GM12878 (cell line): ENCODE measurements around the gene ATAD2B.

Source experiments
- CEBPB ChIP-seq, 2 experiments: fragments of 150-350 bp in 1 of 2; IDR thresholded peaks; 2 replicates each; pipeline ENCODE4 v1.6.1; 2012 to 2014; ENCODE audit warnings: low read depth in 2 of 2, low read length in 2 of 2, borderline replicate concordance in 1 of 2, inconsistent platforms in 1 of 2
- CREB1 ChIP-seq: IDR thresholded peaks from 2 replicates; pipeline ENCODE4 v1.6.1; 2012; ENCODE audit warnings: low read depth, mild to moderate bottlenecking, inconsistent platforms
- CTCF ChIP-seq, 3 experiments: IDR thresholded peaks in 2 of 3; conservative IDR thresholded peaks in 1 of 3; 2 replicates each; pipeline ENCODE4 v1.5.1; 2011; ENCODE audit warnings: low read depth in 3 of 3, low read length in 3 of 3, mild to moderate bottlenecking in 3 of 3, control low read depth in 2 of 3, moderate library complexity in 2 of 3, inconsistent platforms in 1 of 3, mixed read lengths in 1 of 3; ENCODE audit not compliant: control insufficient read depth in 2 of 3, insufficient read depth in 1 of 3; ENCODE audit errors: extremely low read depth in 1 of 3
- EP300 ChIP-seq, 2 experiments: fragments of 150-350 bp in 1 of 2; IDR thresholded peaks; 2 replicates each; pipeline ENCODE4 v1.6.1; 2011 to 2012; ENCODE audit warnings: low read depth in 2 of 2, low read length in 2 of 2, borderline replicate concordance in 1 of 2, improper control_type of control experiment in 1 of 2, inconsistent platforms in 1 of 2; ENCODE audit not compliant: control insufficient read depth in 1 of 2
- IKZF2 ChIP-seq, 2 experiments: fragments of 450-650 bp; IDR thresholded peaks; 2 replicates each; pipeline ENCODE4 v1.6.1; 2017; ENCODE audit warnings: mild to moderate bottlenecking in 2 of 2, moderate library complexity in 2 of 2
- MAX ChIP-seq: IDR thresholded peaks from 2 replicates; pipeline ENCODE4 v1.6.1; 2012; ENCODE audit warnings: low read depth, low read length, improper control_type of control experiment
- POLR2AphosphoS5 ChIP-seq: IDR thresholded peaks from 2 replicates; pipeline ENCODE4 v1.6.1; 2011; ENCODE audit warnings: mild to moderate bottlenecking, low read length, inconsistent platforms
- REST ChIP-seq: IDR thresholded peaks from 2 replicates; pipeline ENCODE4 v1.6.1; 2012; ENCODE audit warnings: mild to moderate bottlenecking, low read depth, low read length
- TARDBP ChIP-seq: IDR thresholded peaks from 2 replicates; pipeline ENCODE4 v1.6.1; 2016; ENCODE audit warnings: borderline replicate concordance
- TCF7 ChIP-seq: IDR thresholded peaks from 2 replicates; pipeline ENCODE4 v1.6.1; 2014; ENCODE audit warnings: antibody characterized with exemption, borderline replicate concordance

- no peak for TF ChIP-seq REST
- no peak for TF ChIP-seq CTCF (IDR thresholded peaks at IDR 0.05 in 2 of 3, conservative IDR thresholded peaks at IDR 0.05 in 1 of 3; ENCODE audit: control insufficient read depth in 2 of 3, extremely low read depth in 1 of 3, insufficient read depth in 1 of 3, low read depth in 3 of 3, low read length in 3 of 3)
- TF ChIP-seq IKZF2 (IDR thresholded peaks at IDR 0.05): no peak
- no peak for TF ChIP-seq MAX
- no peak for TF ChIP-seq EP300 (IDR thresholded peaks at IDR 0.05; ENCODE audit: borderline replicate concordance in 1 of 2, control insufficient read depth in 1 of 2, low read depth in 2 of 2, low read length in 2 of 2)
- TF ChIP-seq CEBPB (IDR thresholded peaks at IDR 0.05; ENCODE audit: borderline replicate concordance in 1 of 2, low read depth in 2 of 2, low read length in 2 of 2): no peak
- TF ChIP-seq TARDBP: no peak
- no peak for TF ChIP-seq POLR2AphosphoS5
- no peak for TF ChIP-seq TCF7
- TF ChIP-seq CREB1: no peak
These were observed 26.2 kb downstream of the ATAD2B start for GRCh38 chr2:23900541-23901322.
